Measurements from ENCODE around the gene RPS3. TPM values are rescaled to one million over a fixed set of nuclear protein-coding genes. Genes with fewer than 3 reads are reported as not detected.
A peak's percentile ranks its signal among the peaks of the same experiment; 100 is the strongest.

The RPS3 gene
- total and polyA plus RNA-seq, 9 of the 15 experiments (the other 6 are each of a cell fraction or from before 2014, with no cell fraction given) = 2,700 to 5,771 (median 3,679) TPM

- TF ChIP-seq ZBTB40 (IDR thresholded peaks at IDR 0.05) = peak; percentile 67; the same call in 1 of the 2 replicates
- no peak for TF ChIP-seq ZBTB40 (CRISPR knock-in tag; IDR thresholded peaks at IDR 0.05)
- TF ChIP-seq ZFP30 (CRISPR knock-in tag; IDR thresholded peaks at IDR 0.05; ENCODE audit: borderline replicate concordance) = no peak
- peak; percentile 68 for TF ChIP-seq EGR1 (conservative IDR thresholded peaks at IDR 0.05)
- no peak for TF ChIP-seq OTX1 (CRISPR knock-in tag; IDR thresholded peaks at IDR 0.05)
- TF ChIP-seq ZNF407 (IDR thresholded peaks at IDR 0.05; ENCODE audit: low read depth) = 0 out of 2 replicates have a peak, but pooled peaks have one; percentile 33
- TF ChIP-seq GABPB1 (CRISPR knock-in tag; IDR thresholded peaks at IDR 0.05) = no peak; the same call in 1 of the 2 replicates
- no peak for TF ChIP-seq ZNF551 (CRISPR knock-in tag; IDR thresholded peaks at IDR 0.05)
- no peak for TF ChIP-seq PTRF (tag; IDR thresholded peaks at IDR 0.05)
- TF ChIP-seq L3MBTL2 (IDR thresholded peaks at IDR 0.05) = peak; percentile 45; the same call in 1 of the 2 replicates
- TF ChIP-seq NFE2 (IDR thresholded peaks at IDR 0.05; ENCODE audit: low read depth) = no peak
These were observed 48.4 kb upstream of the RPS3 start (continued) for GRCh38 chr11:75350743-75351540.

All from K562 (cell line).